ENCODE measurements around the gene PCAT7. TPM values are rescaled to one million over a fixed set of nuclear protein-coding genes. Genes with fewer than 3 reads are reported as not detected.
"Not testable (repeated sequence)": the region's sequence is repeated elsewhere in the genome, so short reads cannot be mapped to it uniquely, and the experiment has no call there.

Gene PCAT7
- total and polyA plus RNA-seq, 2 experiments from 2014 or later, result 4.0 to 5.5 TPM

- no peaks in the 10 kb centered on the region for H3K36me3 ChIP-seq (ENCODE audit: insufficient read depth)
- Mint-ChIP-seq H3K36me3 (ENCODE audit: low read depth) (no peaks in the 10 kb centered on the region), H3K9me3 (no peaks in the 10 kb centered on the region), H3K4me3 (no peak overlapping the region), H3K27me3 (ENCODE audit: insufficient read depth, low read depth, poor library complexity) (peaks cover 3% of the 10 kb centered on the region), H3K27ac (no peak overlapping the region), H3K4me1 (no peaks in the 10 kb centered on the region)
- H3K79me2 ChIP-seq (replicated peaks; ENCODE audit: insufficient read depth), result peaks cover 9% of the 10 kb centered on the region; the same call in 1 of the 2 replicates
- no peak overlapping the region for H3K4me3 ChIP-seq
- H3K4me2 ChIP-seq, result no peak overlapping the region
- no peak for TF ChIP-seq REST (IDR thresholded peaks at IDR 0.05; ENCODE audit: unreplicated experiment)
- TF ChIP-seq ETS1 (IDR thresholded peaks at IDR 0.05), result no peak
- TF ChIP-seq JUNB (IDR thresholded peaks at IDR 0.05; ENCODE audit: unreplicated experiment), result no peak
- TF ChIP-seq NANOG (IDR thresholded peaks at IDR 0.05; ENCODE audit: borderline replicate concordance), result no peak
- no peak for TF ChIP-seq CREB1 (CRISPR knock-in tag; IDR thresholded peaks at IDR 0.05; ENCODE audit: low read depth)
- no peak for TF ChIP-seq CTCF (conservative IDR thresholded peaks at IDR 0.05; ENCODE audit: low read depth in 2 of 2)
- no peak overlapping the region for H2AFZ ChIP-seq
- H4K20me1 ChIP-seq (replicated peaks; ENCODE audit: insufficient read depth), result no peaks in the 10 kb centered on the region; the same call in 1 of the 2 replicates
- no peaks in the 10 kb centered on the region for H3F3A ChIP-seq (replicated peaks; ENCODE audit: low read depth)
- H3K27ac ChIP-seq (ENCODE audit: low read depth), result no peak overlapping the region
- no peaks in the 10 kb centered on the region for H3K27me3 ChIP-seq (ENCODE audit: insufficient read depth)
- no peak for DNase-seq (ENCODE audit: low spot score)
- H3K9me2 ChIP-seq (ENCODE audit: insufficient read depth), result no peaks in the 10 kb centered on the region
- no peak for ATAC-seq
- no peaks in the 10 kb centered on the region for H3K4me1 ChIP-seq (ENCODE audit: insufficient read depth)
These were observed 16.0 kb upstream of the PCAT7 start for GRCh38 chr9:94538908-94539307.

- H3K4me3 Mint-ChIP-seq; H3K27me3 ChIP-seq (ENCODE audit: insufficient read depth); H3K9me2 ChIP-seq (ENCODE audit: insufficient read depth); H2AFZ ChIP-seq; H3K4me2 ChIP-seq; H3K36me3 Mint-ChIP-seq (ENCODE audit: low read depth); H4K20me1 ChIP-seq (replicated peaks; ENCODE audit: insufficient read depth); H3K27me3 Mint-ChIP-seq (ENCODE audit: insufficient read depth, low read depth, poor library complexity); H3K27ac Mint-ChIP-seq; H3K4me3 ChIP-seq; ATAC-seq; H3K4me1 ChIP-seq (ENCODE audit: insufficient read depth); H3F3A ChIP-seq (replicated peaks; ENCODE audit: low read depth); H3K4me1 Mint-ChIP-seq; DNase-seq (ENCODE audit: low spot score); H3K9me3 Mint-ChIP-seq; H3K27ac ChIP-seq (ENCODE audit: low read depth); H3K36me3 ChIP-seq (ENCODE audit: insufficient read depth); H3K79me2 ChIP-seq (replicated peaks; ENCODE audit: insufficient read depth): not testable (repeated sequence)
These were observed 10.5 kb upstream of the PCAT7 start for GRCh38 chr9:94544335-94544734.

Measured in GM23338 (cell line).